ENCODE data around the gene ZNHIT2. TPM values are rescaled to one million over a fixed set of nuclear protein-coding genes. Genes with fewer than 3 reads are reported as not detected.

ZNHIT2 gene
- total RNA-seq, 1 donor from 2014 or later: 11.3 TPM

DNA sequence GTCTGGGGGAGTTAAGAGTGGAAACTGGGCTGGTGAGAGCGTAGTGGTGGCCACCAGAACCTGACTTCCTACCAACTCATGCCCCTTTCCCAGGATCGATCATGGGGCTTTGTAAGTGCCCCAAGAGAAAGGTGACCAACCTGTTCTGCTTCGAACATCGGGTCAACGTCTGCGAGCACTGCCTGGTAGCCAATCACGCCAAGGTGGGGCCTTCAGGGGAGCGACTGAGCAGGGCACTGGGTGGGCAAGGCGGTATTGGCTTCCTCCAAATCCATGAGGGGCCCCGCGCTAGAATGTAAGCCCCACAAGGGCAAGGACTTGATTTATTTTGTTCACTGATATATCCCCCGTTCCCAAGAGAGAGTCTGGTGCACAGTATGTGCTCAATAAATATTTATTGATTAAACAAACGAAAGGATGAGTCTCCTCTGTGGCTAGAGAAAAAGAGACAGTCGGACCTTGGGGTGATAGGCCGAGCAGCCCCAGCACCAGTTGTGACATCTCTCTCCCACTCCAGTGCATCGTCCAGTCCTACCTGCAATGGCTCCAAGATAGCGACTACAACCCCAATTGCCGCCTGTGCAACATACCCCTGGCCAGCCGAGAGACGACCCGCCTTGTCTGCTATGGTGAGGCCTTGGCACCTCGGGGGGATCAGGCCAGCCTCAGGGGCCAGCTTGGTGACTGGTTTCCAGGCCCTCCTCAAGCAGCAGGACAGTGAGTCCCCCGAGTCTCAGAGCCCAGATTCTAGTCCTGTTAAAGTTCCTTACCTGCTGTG, 32.7 kb downstream of the ZNHIT2 start:
- H3K9me3 Mint-ChIP-seq: no peaks in the 10 kb centered on the region
- peaks cover 28% of the 10 kb centered on the region for H3K4me1 Mint-ChIP-seq (ENCODE audit: low read depth)
- intact Hi-C loops (cut with micrococcal nuclease): loop anchor here (1.0 to 10.0 kb wide), 7 partner anchors 12 to 770 kb away; partner anchors contain the start of genes ARL2, CFL1, FAU and MRPL49
- H3K4me3 Mint-ChIP-seq (ENCODE audit: low read depth): peak overlapping the region; percentile 97
- H3K27ac Mint-ChIP-seq: peak overlapping the region; percentile 97
- H3K36me3 Mint-ChIP-seq (ENCODE audit: low read depth): peaks cover 71% of the 10 kb centered on the region
- H3K27me3 Mint-ChIP-seq (ENCODE audit: low read depth): no peaks in the 10 kb centered on the region
- no peak for DNase-seq (ENCODE audit: low spot score)

DNA sequence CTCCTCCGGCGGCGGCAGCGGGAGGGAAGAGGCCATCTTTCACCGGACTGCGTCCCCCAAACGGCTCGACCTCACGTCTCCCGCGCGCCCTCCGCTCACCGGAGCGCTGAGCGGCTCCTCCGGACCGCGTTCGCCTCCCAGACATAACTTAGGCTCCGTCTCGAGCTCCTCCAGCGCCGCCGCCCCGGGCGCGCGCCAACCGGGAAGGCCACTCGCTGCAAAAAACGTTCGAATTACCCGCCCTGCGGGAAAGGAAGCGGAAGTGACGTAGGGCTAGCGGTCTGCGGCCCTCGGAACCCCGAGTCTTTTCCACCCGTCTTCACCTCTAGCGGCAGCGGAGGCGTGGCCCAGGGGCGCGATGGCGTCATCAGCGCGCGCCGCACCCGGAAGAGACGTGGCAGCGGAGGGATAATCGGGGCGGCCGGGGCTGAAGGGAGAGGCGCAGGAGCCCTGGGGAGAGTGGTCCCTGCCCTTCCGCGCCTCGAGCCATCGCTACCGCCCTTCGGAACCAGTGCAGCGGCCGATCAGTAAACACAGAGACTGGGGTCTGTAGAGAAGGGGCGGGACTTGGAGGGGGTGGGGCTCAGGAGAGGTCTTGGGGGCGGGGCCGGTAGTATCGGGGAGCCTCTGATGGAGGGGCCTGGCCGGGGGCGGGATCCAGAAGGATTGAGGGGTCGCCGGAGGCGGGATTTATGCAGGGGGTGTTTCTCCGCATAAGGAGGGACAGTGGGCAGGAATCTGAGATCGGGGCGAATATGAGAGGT, 33.5 kb downstream of the ZNHIT2 start, which contains the start of the genes CDCA5 and ZFPL1:
CDCA5 (minus strand) TSS at position 207 of the 764 bp plus-strand sequence; CDS start at position 145, 62 bp downstream.
ZFPL1 (plus strand) TSS at position 389 of the 764 bp plus-strand sequence. CDS start 477 bp downstream, outside the sequence.
- peaks cover 32% of the 10 kb centered on the region for H3K4me1 Mint-ChIP-seq (ENCODE audit: low read depth)
- peaks cover 68% of the 10 kb centered on the region for H3K36me3 Mint-ChIP-seq (ENCODE audit: low read depth)

DNA sequence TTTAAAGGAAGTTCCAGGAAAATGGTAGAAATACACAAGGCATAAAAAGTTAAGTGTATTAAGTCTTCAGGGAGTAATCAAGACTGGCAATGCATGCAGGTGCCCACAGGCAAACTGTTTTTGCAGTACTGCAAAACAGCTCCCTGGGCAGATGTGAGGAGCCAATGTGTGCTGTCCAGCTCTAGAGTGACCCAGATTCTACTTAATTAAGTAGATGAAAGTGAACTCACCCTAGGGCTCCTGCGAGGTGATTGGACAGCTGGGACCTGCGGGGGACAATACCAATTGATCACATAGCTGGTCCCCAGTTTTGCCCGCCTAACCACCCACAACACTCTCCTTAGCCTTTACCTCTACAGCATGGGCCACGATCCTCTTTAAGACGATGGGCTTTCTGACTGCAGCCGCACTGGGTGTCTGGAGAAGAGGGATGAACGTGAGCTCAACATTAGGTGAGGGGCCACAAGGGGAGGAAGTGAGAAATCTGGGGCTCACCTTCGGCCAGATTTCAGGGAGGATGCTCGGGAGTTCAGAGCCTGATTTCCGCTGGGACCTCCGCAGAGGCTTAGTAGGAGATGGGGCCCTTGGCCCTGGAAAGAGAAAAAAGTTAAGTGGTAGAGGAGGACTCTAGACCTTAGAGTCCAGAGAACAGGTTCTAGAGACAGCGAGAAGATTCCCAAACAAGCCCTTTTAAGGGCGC, 34.2 kb downstream of the ZNHIT2 start:
- no peak for DNase-seq (ENCODE audit: low spot score)
- H3K27ac Mint-ChIP-seq: peak overlapping the region; percentile 97
- intact Hi-C loops (cut with micrococcal nuclease): loop anchor here (5.0 to 10.0 kb wide), 4 partner anchors 41 to 772 kb away; partner anchors contain the start of genes ARL2, CFL1, SAC3D1 and SNX15
- peaks cover 68% of the 10 kb centered on the region for H3K36me3 Mint-ChIP-seq (ENCODE audit: low read depth)
- peak overlapping the region; percentile 97 for H3K4me3 Mint-ChIP-seq (ENCODE audit: low read depth)
- H3K27me3 Mint-ChIP-seq (ENCODE audit: low read depth): no peaks in the 10 kb centered on the region
- no peaks in the 10 kb centered on the region for H3K9me3 Mint-ChIP-seq
- peaks cover 39% of the 10 kb centered on the region for H3K4me1 Mint-ChIP-seq (ENCODE audit: low read depth)

More for the DNA sequence above, 33.5 kb downstream of the ZNHIT2 start, which contains the start of the genes CDCA5 and ZFPL1:
- intact Hi-C loops (cut with micrococcal nuclease): loop anchor here (1.0 to 10.0 kb wide), 7 partner anchors 12 to 771 kb away; partner anchors contain the start of genes ARL2, CFL1, FAU and MRPL49
- Mint-ChIP-seq H3K4me3 (ENCODE audit: low read depth) (peak within 1 kb of the TSS; percentile 97), H3K9me3 (no peaks in the 10 kb centered on the region), H3K27me3 (ENCODE audit: low read depth) (no peaks in the 10 kb centered on the region), H3K27ac (peak within 1 kb of the TSS; percentile 97)
- peak; percentile 96 for DNase-seq (ENCODE audit: low spot score)

DNA sequence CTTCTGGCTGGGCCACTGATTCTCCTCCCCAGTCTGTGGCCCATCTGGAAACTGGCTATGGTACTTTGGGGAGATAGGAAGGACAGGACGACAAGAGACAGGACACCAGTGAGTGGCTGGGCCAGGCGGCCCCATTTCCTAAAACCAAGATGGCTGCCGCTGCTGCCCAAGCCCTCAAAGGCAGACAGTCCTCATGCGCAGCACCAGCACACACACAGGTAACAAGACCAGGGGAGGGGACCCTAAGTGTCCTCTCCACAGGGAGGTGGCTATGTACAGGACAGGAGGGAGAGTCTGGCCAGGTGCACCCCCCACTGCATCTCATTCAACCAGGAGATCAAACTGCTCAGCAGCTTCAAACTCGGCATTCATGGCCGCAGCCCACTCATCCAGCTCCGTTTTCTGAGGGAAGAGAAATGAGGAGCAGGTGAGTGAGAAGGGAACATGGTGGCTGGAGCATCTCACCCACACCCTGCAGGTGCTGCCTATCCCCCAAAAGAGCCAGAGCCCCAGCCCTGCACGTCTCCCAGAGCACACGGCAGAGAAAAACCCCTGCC, 38.6 kb downstream of the ZNHIT2 start:
- Mint-ChIP-seq H3K9me3 (no peaks in the 10 kb centered on the region), H3K36me3 (ENCODE audit: low read depth) (peaks cover 73% of the 10 kb centered on the region), H3K27me3 (ENCODE audit: low read depth) (no peaks in the 10 kb centered on the region), H3K4me3 (ENCODE audit: low read depth) (peak overlapping the region; percentile 1), H3K4me1 (ENCODE audit: low read depth) (peaks cover 36% of the 10 kb centered on the region), H3K27ac (peak overlapping the region; percentile 77)
- DNase-seq (ENCODE audit: low spot score): no peak
- intact Hi-C loops (cut with micrococcal nuclease): no loop called here

DNA sequence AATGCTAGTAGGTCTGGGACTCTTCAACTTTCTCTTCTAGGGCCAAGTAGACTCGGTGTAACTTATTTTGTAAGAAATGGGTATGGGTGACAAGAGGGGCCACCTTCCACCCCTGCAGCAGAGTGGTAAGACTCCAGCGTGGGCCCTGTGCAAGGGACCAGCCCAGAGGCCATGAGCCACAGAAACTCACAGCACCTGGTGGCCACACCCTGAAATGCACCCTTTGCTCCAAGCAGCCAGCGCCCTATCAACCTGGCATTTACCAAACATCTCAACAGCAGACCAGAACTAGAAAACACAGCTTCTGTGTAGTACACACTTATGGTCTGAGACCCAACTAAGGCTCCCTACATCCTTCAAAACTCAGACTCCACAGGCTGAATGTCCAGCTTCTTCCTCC, 39.4 kb downstream of the ZNHIT2 start:
- H3K27me3 Mint-ChIP-seq (ENCODE audit: low read depth): no peaks in the 10 kb centered on the region
- no peaks in the 10 kb centered on the region for H3K9me3 Mint-ChIP-seq
- H3K4me3 Mint-ChIP-seq (ENCODE audit: low read depth): no peak overlapping the region
- peaks cover 36% of the 10 kb centered on the region for H3K4me1 Mint-ChIP-seq (ENCODE audit: low read depth)
- H3K36me3 Mint-ChIP-seq (ENCODE audit: low read depth): peaks cover 68% of the 10 kb centered on the region
- DNase-seq (ENCODE audit: low spot score): peak; percentile 63
- intact Hi-C loops (cut with micrococcal nuclease): no loop called here
- peak overlapping the region; percentile 77 for H3K27ac Mint-ChIP-seq

DNA sequence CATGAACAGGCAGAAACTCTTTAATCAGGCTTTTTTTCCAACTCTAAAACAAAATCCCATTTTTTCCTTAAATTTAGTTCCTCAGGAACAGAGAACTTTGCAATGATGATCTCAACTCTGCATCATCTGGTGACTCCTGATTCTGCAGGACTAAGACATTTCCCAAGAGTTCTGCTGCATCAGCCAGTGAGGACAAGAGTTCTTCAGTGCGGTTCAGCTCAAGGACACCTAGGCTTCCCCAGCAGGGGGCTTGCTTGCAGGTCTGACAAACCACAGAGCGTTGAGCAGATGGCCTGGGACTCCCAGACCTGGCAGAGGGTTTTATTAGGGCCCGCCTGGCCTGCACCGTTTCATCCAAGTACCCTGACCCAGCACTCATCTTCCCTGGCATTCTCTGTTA, 40.0 kb downstream of the ZNHIT2 start:
- Mint-ChIP-seq H3K9me3 (no peaks in the 10 kb centered on the region), H3K27ac (peak overlapping the region; percentile 42), H3K36me3 (ENCODE audit: low read depth) (peaks cover 61% of the 10 kb centered on the region), H3K27me3 (ENCODE audit: low read depth) (no peaks in the 10 kb centered on the region), H3K4me3 (ENCODE audit: low read depth) (no peak overlapping the region), H3K4me1 (ENCODE audit: low read depth) (peaks cover 31% of the 10 kb centered on the region)
- intact Hi-C loops (cut with micrococcal nuclease): no loop called here
- no peak for DNase-seq (ENCODE audit: low spot score)

DNA sequence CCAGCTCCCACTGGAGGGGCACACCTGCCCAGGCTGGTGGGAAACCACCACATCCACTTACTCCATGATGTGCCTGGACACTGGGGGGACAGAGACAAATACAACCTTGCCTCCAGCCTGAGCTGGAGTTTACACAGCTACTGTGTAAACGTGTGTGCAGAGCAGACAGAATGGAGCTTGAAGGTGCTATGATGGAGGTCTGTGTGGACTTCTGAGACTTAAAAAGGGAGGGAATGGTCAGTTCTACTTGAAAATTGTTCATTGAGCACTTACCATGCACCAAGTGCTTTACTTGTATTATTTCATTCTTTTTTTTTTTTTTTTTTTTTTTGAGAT, 44.9 kb downstream of the ZNHIT2 start:
- peaks cover 4% of the 10 kb centered on the region for H3K4me1 Mint-ChIP-seq (ENCODE audit: low read depth)

DNA sequence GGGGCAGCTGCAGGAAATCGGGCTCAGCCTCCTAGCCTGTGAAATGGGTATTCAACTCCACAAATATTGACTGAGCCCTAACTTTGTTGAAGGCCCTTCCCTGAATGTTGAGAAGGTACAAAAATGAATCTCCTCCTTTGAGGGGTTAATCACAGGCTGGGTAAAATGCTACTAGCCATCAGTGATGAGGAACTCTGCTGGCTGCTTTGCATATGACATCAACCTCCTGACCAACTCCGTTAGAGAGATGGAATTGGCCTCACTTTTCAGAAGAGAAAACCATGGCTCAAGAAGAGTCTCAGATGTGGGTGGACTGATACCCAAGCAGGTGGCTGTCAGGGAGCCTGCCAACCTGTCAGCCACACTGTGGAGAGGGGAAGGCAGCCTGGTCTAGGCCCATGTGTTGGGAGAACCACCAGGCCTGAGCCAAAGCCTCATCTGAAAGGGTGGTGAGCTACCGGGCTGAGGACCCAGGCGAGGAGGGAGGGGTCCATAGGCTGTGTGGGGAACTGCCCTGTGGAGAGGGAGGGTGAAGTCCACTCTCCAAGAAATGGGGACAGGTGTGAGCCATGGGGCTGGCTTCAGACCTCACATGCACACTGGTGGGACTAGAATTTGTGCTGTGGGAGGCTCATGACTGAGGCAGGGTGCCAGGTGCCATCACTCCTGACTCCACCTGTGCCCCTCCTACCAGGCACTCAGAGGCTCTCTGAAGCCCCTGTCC, 45.4 kb downstream of the ZNHIT2 start:
- Mint-ChIP-seq H3K27ac (no peak overlapping the region), H3K27me3 (ENCODE audit: low read depth) (no peaks in the 10 kb centered on the region), H3K36me3 (ENCODE audit: low read depth) (peaks cover 16% of the 10 kb centered on the region), H3K4me3 (ENCODE audit: low read depth) (no peak overlapping the region), H3K9me3 (no peaks in the 10 kb centered on the region), H3K4me1 (ENCODE audit: low read depth) (peaks cover 4% of the 10 kb centered on the region)
- intact Hi-C loops (cut with micrococcal nuclease): no loop called here
- no peak for DNase-seq (ENCODE audit: low spot score)

More for the DNA sequence above, 44.9 kb downstream of the ZNHIT2 start:
- Mint-ChIP-seq H3K27me3 (ENCODE audit: low read depth) (no peaks in the 10 kb centered on the region), H3K27ac (no peak overlapping the region), H3K36me3 (ENCODE audit: low read depth) (peaks cover 21% of the 10 kb centered on the region), H3K9me3 (no peaks in the 10 kb centered on the region), H3K4me3 (ENCODE audit: low read depth) (no peak overlapping the region)
- intact Hi-C loops (cut with micrococcal nuclease): no loop called here
- no peak for DNase-seq (ENCODE audit: low spot score)

DNA sequence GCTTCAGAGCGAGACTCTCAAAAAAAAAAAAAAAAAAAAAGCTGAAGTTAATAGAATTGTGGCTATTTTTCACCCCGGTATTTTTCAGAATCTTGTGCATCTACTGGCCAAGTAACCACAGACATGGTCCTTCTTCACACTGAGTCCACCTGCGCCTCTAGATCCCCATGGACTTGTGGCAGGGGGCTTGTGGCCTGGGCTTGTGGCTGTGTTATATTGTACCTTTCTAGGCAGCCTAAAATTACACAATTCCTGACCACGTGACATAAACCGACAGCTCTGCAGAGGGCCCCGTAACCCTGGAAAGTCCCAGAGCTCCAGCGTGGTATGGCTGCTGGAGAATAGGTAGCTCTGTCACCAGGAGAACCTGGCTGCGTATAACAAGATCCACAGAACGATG, 48.3 kb downstream of the ZNHIT2 start:
- DNase-seq (ENCODE audit: low spot score): no peak
- Mint-ChIP-seq H3K4me1 (ENCODE audit: low read depth) (no peaks in the 10 kb centered on the region), H3K27ac (no peak overlapping the region), H3K4me3 (ENCODE audit: low read depth) (no peak overlapping the region), H3K36me3 (ENCODE audit: low read depth) (no peaks in the 10 kb centered on the region), H3K9me3 (no peaks in the 10 kb centered on the region), H3K27me3 (ENCODE audit: low read depth) (no peaks in the 10 kb centered on the region)
- intact Hi-C loops (cut with micrococcal nuclease): no loop called here

DNA sequence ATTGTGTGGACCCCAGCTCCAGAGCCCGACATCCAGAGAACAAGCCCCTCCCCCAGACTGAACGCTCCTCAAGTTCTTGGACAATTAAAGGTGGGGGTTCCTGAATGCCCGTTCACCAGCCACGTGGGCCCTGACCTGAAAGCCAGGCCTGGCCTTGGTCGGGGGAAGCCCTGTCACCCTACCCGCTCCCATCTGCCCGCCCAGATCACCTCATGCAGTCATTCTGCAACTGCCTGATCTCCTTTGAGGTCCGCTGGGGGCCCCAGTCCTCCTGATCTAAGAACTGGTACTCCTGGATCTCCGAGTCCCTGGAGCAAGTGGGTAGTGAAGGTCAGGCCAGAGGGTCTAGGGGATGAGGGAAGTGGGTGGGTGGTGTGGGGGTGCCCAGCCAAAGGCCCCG, 50.1 kb downstream of the ZNHIT2 start:
- Mint-ChIP-seq H3K4me3 (ENCODE audit: low read depth) (no peak overlapping the region), H3K9me3 (no peaks in the 10 kb centered on the region), H3K27me3 (ENCODE audit: low read depth) (no peaks in the 10 kb centered on the region)

DNA sequence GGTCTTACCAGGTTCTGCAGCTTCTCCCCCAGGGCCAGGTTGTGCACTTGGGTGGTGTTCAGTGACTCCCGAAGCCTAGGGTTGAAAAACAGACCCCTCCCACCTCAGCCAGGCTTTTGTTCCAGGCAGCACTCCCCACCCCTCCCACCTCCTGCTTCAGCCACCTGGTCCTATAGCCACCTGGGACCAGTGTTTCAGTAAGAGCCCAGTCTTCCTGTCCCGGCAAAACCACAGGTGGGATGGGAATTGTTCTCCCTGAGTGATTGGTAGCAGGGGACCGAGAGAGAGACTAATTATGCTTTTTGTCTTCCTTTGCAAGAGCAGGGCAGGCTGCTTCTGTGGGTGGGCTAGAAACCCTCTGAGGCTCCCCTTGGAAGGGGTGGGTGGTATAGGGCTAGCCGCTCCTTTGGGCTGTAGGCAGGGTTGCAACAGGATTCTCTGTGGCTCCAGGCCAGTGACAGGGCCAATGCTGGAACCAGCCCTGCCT, 50.7 kb downstream of the ZNHIT2 start:
- no peaks in the 10 kb centered on the region for H3K4me1 Mint-ChIP-seq (ENCODE audit: low read depth)
- H3K4me3 Mint-ChIP-seq (ENCODE audit: low read depth): no peak overlapping the region
- H3K36me3 Mint-ChIP-seq (ENCODE audit: low read depth): no peaks in the 10 kb centered on the region
- H3K27me3 Mint-ChIP-seq (ENCODE audit: low read depth): no peaks in the 10 kb centered on the region
- DNase-seq (ENCODE audit: low spot score): no peak
- no peaks in the 10 kb centered on the region for H3K9me3 Mint-ChIP-seq
- no peak overlapping the region for H3K27ac Mint-ChIP-seq
- intact Hi-C loops (cut with micrococcal nuclease): no loop called here

More for the DNA sequence above, 50.1 kb downstream of the ZNHIT2 start:
- H3K4me1 Mint-ChIP-seq (ENCODE audit: low read depth): no peaks in the 10 kb centered on the region
- H3K27ac Mint-ChIP-seq: no peak overlapping the region
- H3K36me3 Mint-ChIP-seq (ENCODE audit: low read depth): no peaks in the 10 kb centered on the region
- DNase-seq (ENCODE audit: low spot score): no peak
- intact Hi-C loops (cut with micrococcal nuclease): no loop called here
